Lung microvascular endothelial cell (primary cell): ENCODE data around the gene LIF. TPM values are rescaled to one million over a fixed set of nuclear protein-coding genes. Genes with fewer than 3 reads are reported as not detected.
"Not testable (repeated sequence)": the region's sequence is repeated elsewhere in the genome, so short reads cannot be mapped to it uniquely, and the experiment has no call there.

ENCODE experiments used
- DNase-seq, 2 donors: peaks; one replicate each; pipeline versions ENCODE4 v3.0.0 to v3.0.0-alpha.2; 2010; ENCODE audit warnings: low read depth in 2 of 2
- total RNA-seq: library from RNA; depleted of rRNA; stranded (reverse); fragments of >200 nt; gene quantifications from 2 replicates; pipeline ENCODE4 v1.2.1, GENCODE V29; 2014

Gene LIF
- total RNA-seq, 1 donor from 2014 or later: 0.20 TPM

GRCh38 chr22:30227438-30228228 lies 18.9 kb downstream of the LIF start:
- DNase-seq: no peak

- DNase-seq: peak in 1 of 2 donors; percentile 78
Measured at GRCh38 chr22:30226192-30226832, 20.2 kb downstream of the LIF start.

- no peak for DNase-seq
Measured at GRCh38 chr22:30225220-30225927, 21.2 kb downstream of the LIF start.

- no peak for DNase-seq
Measured at GRCh38 chr22:30224161-30224857, 22.2 kb downstream of the LIF start.

GRCh38 chr22:30223303-30223702 lies 23.3 kb downstream of the LIF start:
- DNase-seq: no peak

GRCh38 chr22:30222321-30222720 lies 24.2 kb downstream of the LIF start:
- DNase-seq: no peak

- no peak for DNase-seq
Measured at GRCh38 chr22:30221121-30221992, 25.2 kb downstream of the LIF start.

- no peak for DNase-seq
Measured at GRCh38 chr22:30220338-30221012, 26.1 kb downstream of the LIF start.

- no peak for DNase-seq
Measured at GRCh38 chr22:30219668-30220278, 26.8 kb downstream of the LIF start.

GRCh38 chr22:30219049-30219654 lies 27.4 kb downstream of the LIF start:
- no peak for DNase-seq

GRCh38 chr22:30217698-30218560 lies 28.6 kb downstream of the LIF start:
- no peak for DNase-seq

- DNase-seq: no peak
Measured at GRCh38 chr22:30216710-30217109, 29.8 kb downstream of the LIF start.

- DNase-seq: not testable (repeated sequence)
Measured at GRCh38 chr22:30216272-30216671, 30.3 kb downstream of the LIF start.

- no peak for DNase-seq
Measured at GRCh38 chr22:30214703-30215407, 31.7 kb downstream of the LIF start.

GRCh38 chr22:30212996-30213441 lies 33.5 kb downstream of the LIF start:
- no peak for DNase-seq

- peak; percentile 44 to 86 for DNase-seq
Measured at GRCh38 chr22:30212363-30212995, 34.1 kb downstream of the LIF start.

- no peak for DNase-seq
Measured at GRCh38 chr22:30211124-30211820, 35.3 kb downstream of the LIF start.
